GM19452 (cell line): ENCODE measurements around the gene MRC2.
"Not testable (repeated sequence)": the region's sequence is repeated elsewhere in the genome, so short reads cannot be mapped to it uniquely, and the experiment has no call there.

Source experiments
- ATAC-seq: cut with Tn5 transposase; IDR thresholded peaks from one replicate; pipeline ENCODE4 v1.9.1; 2021; ENCODE audit not compliant: unreplicated experiment

Gene MRC2

GRCh38 chr17:62676231-62676943 is 48.9 kb downstream of the MRC2 start:
- no peak for ATAC-seq

- no peak for ATAC-seq
Observed at GRCh38 chr17:62676952-62677596, 49.6 kb downstream of the MRC2 start.

- ATAC-seq = no peak
Observed at GRCh38 chr17:62678214-62678919, 50.9 kb downstream of the MRC2 start.

- no peak for ATAC-seq
Observed at GRCh38 chr17:62679866-62680377, 52.5 kb downstream of the MRC2 start.

- no peak for ATAC-seq
Observed at GRCh38 chr17:62680541-62681052, 53.1 kb downstream of the MRC2 start.

GRCh38 chr17:62681061-62681938 is 53.8 kb downstream of the MRC2 start:
- ATAC-seq = no peak

GRCh38 chr17:62681939-62682381 is 54.5 kb downstream of the MRC2 start:
- ATAC-seq = no peak

GRCh38 chr17:62684179-62684578 is 56.7 kb downstream of the MRC2 start:
- ATAC-seq = no peak

GRCh38 chr17:62687997-62688396 is 60.5 kb downstream of the MRC2 start:
- no peak for ATAC-seq

GRCh38 chr17:62688398-62689160 is 61.1 kb downstream of the MRC2 start:
- ATAC-seq = no peak

- no peak for ATAC-seq
Observed at GRCh38 chr17:62689441-62690167, 62.1 kb downstream of the MRC2 start.

- no peak for ATAC-seq
Observed at GRCh38 chr17:62690168-62690897, 62.9 kb downstream of the MRC2 start.

- ATAC-seq = not testable (repeated sequence)
Observed at GRCh38 chr17:62691589-62691915, 64.1 kb downstream of the MRC2 start.

GRCh38 chr17:62692159-62692651 is 64.7 kb downstream of the MRC2 start:
- no peak for ATAC-seq

GRCh38 chr17:62692721-62693431 is 65.4 kb downstream of the MRC2 start:
- ATAC-seq = no peak

- no peak for ATAC-seq
Observed at GRCh38 chr17:62693616-62694409, 66.3 kb downstream of the MRC2 start.
